SK-N-SH treated with all-trans-retinoic acid at 6 μM for 48 hours (cell line): Measurements from ENCODE around the gene RBBP4.

ENCODE experiments used
- CREB5 ChIP-seq: fragments of 250-450 bp; sonication (Bioruptor Pico); IDR thresholded peaks from 2 replicates; pipeline ENCODE4 v1.5.1; 2020; ENCODE audit warnings: low read depth, mild to moderate bottlenecking, moderate library complexity
- CSDC2 ChIP-seq: fragments of 250-450 bp; sonication (Bioruptor Pico); IDR thresholded peaks from 2 replicates; pipeline ENCODE4 v1.5.0; 2020; ENCODE audit warnings: mild to moderate bottlenecking, moderate library complexity
- OSR1 ChIP-seq: fragments of 250-450 bp; sonication (Bioruptor Pico); IDR thresholded peaks from 2 replicates; pipeline ENCODE4 v1.8.0; 2022; ENCODE audit warnings: moderate library complexity, mild to moderate bottlenecking, inconsistent platforms
- PATZ1 ChIP-seq: fragments of 250-450 bp; sonication (Bioruptor Pico); IDR thresholded peaks from 2 replicates; pipeline ENCODE4 v1.8.0; 2020; ENCODE audit warnings: mild to moderate bottlenecking, moderate library complexity, borderline replicate concordance
- TSHZ2 ChIP-seq: fragments of 250-450 bp; sonication (Bioruptor Pico); IDR thresholded peaks from 2 replicates; pipeline ENCODE4 v1.5.0; 2020; ENCODE audit warnings: mild to moderate bottlenecking, moderate library complexity

GRCh38 chr1:32709075-32709474 is 58.1 kb downstream of the RBBP4 start:
- no peak for TF ChIP-seq TSHZ2
- TF ChIP-seq CREB5 (CRISPR knock-in tag), result no peak
- TF ChIP-seq PATZ1, result no peak
- no peak for TF ChIP-seq OSR1 (CRISPR knock-in tag)
- TF ChIP-seq CSDC2 (CRISPR knock-in tag), result no peak
